H1 (cell line): ENCODE data around the gene POLA2. TPM values are rescaled to one million over a fixed set of nuclear protein-coding genes. Genes with fewer than 3 reads are reported as not detected.

Experiments used
- CTCF ChIA-PET: fragments of 300-600 bp; sonication (Branson Sonifier 250); formaldehyde crosslinking; loops from one replicate; lab custom pipeline; 2021; ENCODE audit not compliant: partially characterized antibody; lab: Charles Lee
- POLR2A ChIA-PET: fragments of 300-600 bp; sonication (Branson Sonifier 250); formaldehyde crosslinking; loops from one replicate; lab custom pipeline; 2021; ENCODE audit warnings: inconsistent platforms; ENCODE audit not compliant: partially characterized antibody; lab: Charles Lee
- DNase-seq, 2 experiments: peaks; one replicate each; pipeline versions ENCODE4 v3.0.0 to v3.0.0-alpha.2; 2010 to 2022; ENCODE audit warnings: low spot score in 2 of 2, low read depth in 1 of 2, mixed read lengths in 1 of 2
- FAIRE-seq: peaks from 2 replicates; lab custom pipeline; 2011; peaks lifted over from hg19 to GRCh38; lab: Jason Lieb, UNC
- H2AFZ ChIP-seq: 2 replicates; pipeline ENCODE4 v1.8.1; 2012; ENCODE audit warnings: low read length, inconsistent platforms
- H2AK5ac ChIP-seq: 2 replicates; pipeline ENCODE4 v1.6.1; 2013; ENCODE audit warnings: low read depth, low read length
- H2BK120ac ChIP-seq: replicated peaks from 2 replicates; pipeline ENCODE3; 2013; ENCODE audit warnings: low read depth, low read length, inconsistent platforms
- H2BK12ac ChIP-seq: 2 replicates; pipeline ENCODE4 v1.6.1; 2013; ENCODE audit warnings: low read depth, low read length
- H2BK15ac ChIP-seq: 2 replicates; pipeline ENCODE4 v1.6.1; 2013; ENCODE audit warnings: low read length
- H2BK20ac ChIP-seq: 2 replicates; pipeline ENCODE4 v1.6.1; 2013; ENCODE audit warnings: low read length
- H2BK5ac ChIP-seq: 2 replicates; pipeline ENCODE4 v1.6.1; 2013; ENCODE audit warnings: low read depth, low read length
- H3K14ac ChIP-seq: 2 replicates; pipeline ENCODE4 v1.6.1; 2013; ENCODE audit warnings: inconsistent platforms; ENCODE audit not compliant: insufficient read length
- H3K18ac ChIP-seq: 2 replicates; pipeline ENCODE4 v1.6.1; 2013; ENCODE audit warnings: low read length; ENCODE audit errors: extremely low read depth
- H3K23ac ChIP-seq: 2 replicates; pipeline ENCODE4 v1.6.1; 2013; ENCODE audit warnings: inconsistent platforms; ENCODE audit not compliant: insufficient read length
- H3K23me2 ChIP-seq: 2 replicates; pipeline ENCODE4 v1.6.1; 2013; ENCODE audit warnings: low read depth, low read length
- H3K27ac ChIP-seq: 2 replicates; pipeline ENCODE4 v1.6.1; 2011; ENCODE audit warnings: low read depth, low read length, inconsistent platforms
- H3K27me3 ChIP-seq, 4 experiments: replicated peaks in 1 of 4; 1 replicate in 1 of 4; 2 replicates in 3 of 4; pipeline versions ENCODE4 v1.6.1 to v1.8.1; 2011 to 2013; ENCODE audit warnings: low read length in 3 of 4, mild to moderate bottlenecking in 3 of 4, inconsistent platforms in 2 of 4, mixed read lengths in 2 of 4, moderate library complexity in 1 of 4; ENCODE audit not compliant: control insufficient read depth in 3 of 4, insufficient read depth in 3 of 4; ENCODE audit errors: extremely low read depth in 1 of 4
- H3K36me3 ChIP-seq, 4 experiments: 2 replicates each; pipeline versions ENCODE4 v1.6.1 to v1.8.1; 2011 to 2013; ENCODE audit warnings: mild to moderate bottlenecking in 4 of 4, low read length in 3 of 4, moderate library complexity in 2 of 4, control low read depth in 1 of 4, inconsistent platforms in 1 of 4; ENCODE audit not compliant: insufficient read depth in 4 of 4, control insufficient read depth in 2 of 4
- H3K4ac ChIP-seq: replicated peaks from 2 replicates; pipeline ENCODE3; 2013; ENCODE audit warnings: low read length, low read depth, mixed read lengths, inconsistent platforms; ENCODE audit not compliant: insufficient read length
- H3K4me1 ChIP-seq, 4 experiments: replicated peaks in 1 of 4; 1 replicate in 1 of 4; 2 replicates in 3 of 4; pipeline versions ENCODE4 v1.6.1 to v1.8.1; 2011 to 2013; ENCODE audit warnings: low read length in 3 of 4, inconsistent platforms in 2 of 4, mixed read lengths in 1 of 4; ENCODE audit not compliant: insufficient read depth in 4 of 4, control insufficient read depth in 3 of 4
- H3K4me2 ChIP-seq, 2 experiments: 2 replicates each; pipeline versions ENCODE4 v1.6.1 to v1.8.1; 2011 to 2013; ENCODE audit warnings: low read depth in 2 of 2, low read length in 2 of 2, control low read depth in 1 of 2, inconsistent platforms in 1 of 2, mild to moderate bottlenecking in 1 of 2; ENCODE audit not compliant: insufficient read depth in 1 of 2
- H3K4me3 ChIP-seq, 4 experiments: fragments of 200-600, 300-600 bp in 1 of 4; sonication (generic), shearing (Covaris generic), sonication (Bioruptor Twin) in 1 of 4; 2 replicates each; pipeline versions ENCODE4 v1.5.1 to v1.8.1; 2011 to 2016; ENCODE audit warnings: low read length in 4 of 4, low read depth in 3 of 4, control low read depth in 2 of 4, inconsistent platforms in 2 of 4, mild to moderate bottlenecking in 2 of 4, mixed read lengths in 1 of 4, moderate library complexity in 1 of 4; ENCODE audit not compliant: insufficient read depth in 2 of 4; ENCODE audit errors: extremely low read depth in 1 of 4
- H3K56ac ChIP-seq: replicated peaks from 2 replicates; pipeline ENCODE3; 2013; ENCODE audit warnings: low read depth, mild to moderate bottlenecking, mixed read lengths, low read length, inconsistent platforms; ENCODE audit not compliant: insufficient read length
- H3K79me1 ChIP-seq: 2 replicates; pipeline ENCODE4 v1.6.1; 2013; ENCODE audit warnings: low read depth, low read length, control low read depth
- H3K79me2 ChIP-seq, 2 experiments: 2 replicates each; pipeline versions ENCODE4 v1.6.1 to v1.8.1; 2012 to 2013; ENCODE audit warnings: low read length in 2 of 2, mild to moderate bottlenecking in 2 of 2, inconsistent platforms in 1 of 2; ENCODE audit not compliant: insufficient read depth in 2 of 2, control insufficient read depth in 1 of 2
- H3K9ac ChIP-seq, 4 experiments: replicated peaks in 1 of 4; 1 replicate in 1 of 4; 2 replicates in 3 of 4; pipeline versions ENCODE4 v1.6.1 to v1.8.1; 2011 to 2013; ENCODE audit warnings: low read depth in 3 of 4, low read length in 3 of 4, control low read depth in 2 of 4, mild to moderate bottlenecking in 2 of 4, moderate library complexity in 2 of 4, inconsistent platforms in 1 of 4; ENCODE audit errors: extremely low read depth in 1 of 4
- H3K9me3 ChIP-seq, 2 experiments: 2 replicates each; pipeline versions ENCODE4 v1.6.1 to v1.8.1; 2012 to 2013; ENCODE audit warnings: mild to moderate bottlenecking in 2 of 2, moderate library complexity in 2 of 2, control low read depth in 1 of 2, inconsistent platforms in 1 of 2, low read depth in 1 of 2, low read length in 1 of 2, mixed read lengths in 1 of 2; ENCODE audit not compliant: insufficient read depth in 2 of 2
- H4K20me1 ChIP-seq, 2 experiments: replicated peaks in 1 of 2; 2 replicates each; pipeline versions ENCODE3 to v1.8.1; 2011 to 2013; ENCODE audit warnings: inconsistent platforms in 2 of 2, low read length in 2 of 2, mild to moderate bottlenecking in 1 of 2; ENCODE audit not compliant: insufficient read depth in 2 of 2, control insufficient read depth in 1 of 2
- H4K5ac ChIP-seq: 2 replicates; pipeline ENCODE4 v1.6.1; 2013; ENCODE audit warnings: low read length, low read depth, mixed read lengths, inconsistent platforms; ENCODE audit not compliant: insufficient read length
- H4K8ac ChIP-seq: 2 replicates; pipeline ENCODE4 v1.8.0; 2013; ENCODE audit warnings: mild to moderate bottlenecking, moderate library complexity, low read length, inconsistent platforms; ENCODE audit not compliant: insufficient read depth; ENCODE audit errors: extremely low read depth
- H4K91ac ChIP-seq: replicated peaks from 2 replicates; pipeline ENCODE3; 2013; ENCODE audit warnings: low read length, mixed read lengths, inconsistent platforms; ENCODE audit not compliant: insufficient read length
- CTBP2 ChIP-seq: IDR thresholded peaks from 2 replicates; pipeline ENCODE4 v1.7.0; 2011; ENCODE audit warnings: borderline replicate concordance, mild to moderate bottlenecking, moderate library complexity, mixed read lengths, low read length; ENCODE audit not compliant: insufficient read depth, insufficient read length
- GABPA ChIP-seq: IDR thresholded peaks from 2 replicates; pipeline ENCODE4 v1.6.1; 2011; ENCODE audit warnings: mild to moderate bottlenecking, low read length, moderate library complexity, borderline replicate concordance; ENCODE audit not compliant: insufficient read depth
- HDAC2 ChIP-seq, 2 experiments: fragments of 300-600 bp in 1 of 2; sonication (generic) in 1 of 2; IDR thresholded peaks; 2 replicates each; pipeline ENCODE4 v1.6.1; 2011 to 2012; ENCODE audit warnings: low read depth in 2 of 2, low read length in 2 of 2, mild to moderate bottlenecking in 2 of 2, moderate library complexity in 2 of 2, borderline replicate concordance in 1 of 2, inconsistent platforms in 1 of 2
- KDM1A ChIP-seq: fragments of 200-600, 300-600 bp; sonication (generic); IDR thresholded peaks from 2 replicates; pipeline ENCODE4 v1.7.1; 2016; ENCODE audit warnings: mild to moderate bottlenecking, low read length, borderline replicate concordance
- PHF8 ChIP-seq: fragments of 200-600 bp; sonication (generic); conservative IDR thresholded peaks from 2 replicates; pipeline ENCODE4 v1.7.1; 2012; ENCODE audit warnings: low read depth, mild to moderate bottlenecking, inconsistent platforms, low read length, moderate library complexity
- SAP30 ChIP-seq: fragments of 300-600 bp; sonication (generic); IDR thresholded peaks from 2 replicates; pipeline ENCODE4 v1.7.1; 2012; ENCODE audit warnings: low read length, moderate library complexity, mild to moderate bottlenecking, inconsistent platforms; ENCODE audit not compliant: insufficient read depth, insufficient replicate concordance
- TCF12 ChIP-seq: IDR thresholded peaks from 2 replicates; pipeline ENCODE4 v1.6.1; 2011; ENCODE audit warnings: low read depth, mild to moderate bottlenecking, low read length
- WGBS, 2 experiments: shearing (Covaris generic) in 1 of 2; methylation state at CpG; one replicate each; pipeline versions ENCODE4 v1.1.6 to v1.1.7; 2013 to 2015; ENCODE audit warnings: low lambda C conversion rate in 2 of 2, mixed read lengths in 2 of 2, inconsistent platforms in 1 of 2, low coverage in 1 of 2, missing lambda C conversion rate in 1 of 2; ENCODE audit not compliant: insufficient replicate concordance in 2 of 2, insufficient coverage in 1 of 2, insufficient read length in 1 of 2; ENCODE audit errors: extremely low coverage in 1 of 2, missing lambda C conversion rate in 1 of 2; 5-methylcytosine and 5-hydroxymethylcytosine counted together
- polyA plus RNA-seq, 7 experiments: library from polyadenylated mRNA; depleted of rRNA in 3 of 7; stranded (reverse) in 5 of 7; unstranded in 2 of 7; fragments of >200 nt in 5 of 7; fragments of 200-250 nt in 2 of 7; gene quantifications; 1 replicate in 5 of 7; 2 replicates in 1 of 7; 4 replicates in 1 of 7; pipeline versions ENCODE4 v1.2.1 to v1.2.3, GENCODE V29; 2011 to 2013; ENCODE audit warnings: missing spikeins in 2 of 7, mixed read lengths in 2 of 7
- total RNA-seq: library from RNA; stranded (reverse); fragmentation: NEBNext Ultra II Directional; extraction: Animal tissue kit (Norgen Biotek cat#: 25700); gene quantifications from 2 replicates; pipeline ENCODE4 v1.2.1, GENCODE V29; 2021

Gene POLA2
- total and polyA plus RNA-seq, 2 of the 8 experiments (the other 6 are each of a cell fraction or from before 2014, with no cell fraction given) = 31.2 to 55.9 TPM

DNA sequence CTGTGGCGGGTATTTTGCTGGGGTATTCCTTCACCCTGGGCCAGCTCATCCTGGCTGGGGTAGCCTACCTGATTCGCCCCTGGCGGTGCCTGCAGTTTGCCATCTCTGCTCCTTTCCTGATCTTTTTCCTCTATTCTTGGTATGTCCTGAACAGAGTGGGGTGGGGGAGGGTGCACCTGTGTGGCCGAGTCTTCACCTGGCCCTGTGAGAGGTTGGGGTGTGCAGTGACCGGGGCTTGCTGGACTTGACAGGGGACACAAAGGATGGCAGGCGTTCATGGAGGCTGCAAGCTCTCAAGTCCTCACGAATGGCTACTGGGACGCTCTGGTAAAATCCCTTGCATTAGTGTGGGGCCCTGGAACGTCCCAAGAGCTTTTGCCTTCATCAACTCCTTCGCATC, 40.7 kb upstream of the POLA2 start:
- Histone ChIP-seq H3K4me3 (no peak overlapping the region), H4K5ac (no peak overlapping the region), H3K27ac (no peak overlapping the region), H4K20me1 (peaks cover 0 to 3% of the 10 kb centered on the region in 2 experiments)
- CTCF ChIA-PET = interaction anchor here (1.1 to 15.4 kb wide), 4 partner anchors 13 to 108 kb away, joined by 3 to 258 read pairs (median 94); no protein-coding TSS in a partner anchor
- DNase-seq = no peak
- TF ChIP-seq HDAC2 (IDR thresholded peaks at IDR 0.05; ENCODE audit: borderline replicate concordance in 1 of 2, low read depth in 2 of 2, low read length in 2 of 2) = no peak
- no peak for TF ChIP-seq SAP30
- TF ChIP-seq KDM1A = no peak
- TF ChIP-seq CTBP2 = no peak
- TF ChIP-seq PHF8 = no peak
- TF ChIP-seq TCF12 = no peak
- TF ChIP-seq GABPA = no peak
- TF ChIP-seq, all 59 proteins: peak for 0
- Histone ChIP-seq H4K8ac (no peak overlapping the region), H3K4ac (no peak overlapping the region), H3K4me1 (peaks cover 0 to 11% (median 7%) of the 10 kb centered on the region in 4 experiments; a peak in 6 of 7 replicates), H2BK12ac (no peak overlapping the region), H3K23me2 (peaks cover 8% of the 10 kb centered on the region; the same call in 1 of the 2 replicates), H3K23ac (no peak overlapping the region), H3K9me3 (no peaks in the 10 kb centered on the region), H2BK15ac (no peak overlapping the region), H3K27me3 (no peaks in the 10 kb centered on the region), H3K9ac (no peak overlapping the region), H3K79me1 (no peaks in the 10 kb centered on the region; the same call in 1 of the 2 replicates), H2BK20ac (no peak overlapping the region), H3K4me2 (no peak overlapping the region), H4K91ac (no peak overlapping the region), H3K36me3 (peaks cover 0 to 6% (median 2%) of the 10 kb centered on the region in 4 experiments; a peak in 2 of 8 replicates), H3K56ac (no peak overlapping the region), H2AK5ac (no peak overlapping the region), H2AFZ (no peak overlapping the region), H3K14ac (no peak overlapping the region), H2BK5ac (no peak overlapping the region), H3K18ac (no peak overlapping the region), H3K79me2 (no peaks in the 10 kb centered on the region), H2BK120ac (no peak overlapping the region)
- WGBS, 2 experiments = 92% methylated on average over 10 of the region's 10 CpGs; no CpG with 5 or more reads in 1 of the 2 experiments
- POLR2A ChIA-PET = interaction anchor here (1.0 to 18.1 kb wide), 5 partner anchors 12 to 279 kb away, joined by 3 to 324 read pairs (median 4); no protein-coding TSS in a partner anchor
- no peak for FAIRE-seq
